OCI-M1 (cell line): ENCODE results near the gene MARVELD3.
"Not testable (repeated sequence)": the region's sequence is repeated elsewhere in the genome, so short reads cannot be mapped to it uniquely, and the experiment has no call there.

Experiments
- DNase-seq: peaks from one replicate; lab custom pipeline; 2025; lab: John Stamatoyannopoulos, UW

Gene MARVELD3

DNA sequence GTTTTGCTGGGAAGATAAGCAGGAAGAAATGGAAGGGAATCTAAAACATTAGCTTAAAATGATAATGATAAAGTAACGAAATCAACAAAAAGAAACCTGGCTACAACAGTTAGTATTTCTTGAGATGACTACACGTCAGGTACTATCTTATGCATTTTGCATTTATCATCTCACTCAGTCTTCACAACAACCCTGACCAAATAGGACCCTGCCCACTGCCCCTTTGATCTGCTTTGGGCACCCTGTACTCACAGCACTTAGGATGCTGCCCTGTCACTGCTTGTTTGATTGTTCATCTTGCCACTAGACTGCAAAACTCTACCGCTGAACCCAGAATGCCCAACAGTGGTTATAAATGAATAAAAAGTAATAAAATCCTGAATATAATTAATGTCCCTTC lies 45.2 kb downstream of the MARVELD3 start:
- DNase-seq = no peak

DNA sequence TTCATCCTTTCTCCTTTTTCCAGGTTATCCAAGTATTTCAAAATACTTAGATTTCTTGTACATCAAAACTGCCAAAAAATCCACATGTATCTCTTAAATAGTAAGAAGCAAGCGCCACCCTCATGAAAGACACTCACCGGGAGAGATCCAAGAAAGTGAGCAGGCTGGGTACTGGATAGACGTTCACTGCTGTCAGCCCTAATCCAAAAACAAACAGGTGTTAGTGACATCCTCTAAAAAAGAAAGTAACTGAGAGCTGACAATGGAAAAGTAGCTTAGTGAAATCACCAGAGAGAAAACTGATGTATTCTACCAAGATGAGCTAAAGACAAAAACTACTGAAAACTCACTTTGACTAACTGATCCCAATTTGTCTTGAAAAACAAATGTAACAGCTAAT lies 46.1 kb downstream of the MARVELD3 start:
- DNase-seq = no peak

DNA sequence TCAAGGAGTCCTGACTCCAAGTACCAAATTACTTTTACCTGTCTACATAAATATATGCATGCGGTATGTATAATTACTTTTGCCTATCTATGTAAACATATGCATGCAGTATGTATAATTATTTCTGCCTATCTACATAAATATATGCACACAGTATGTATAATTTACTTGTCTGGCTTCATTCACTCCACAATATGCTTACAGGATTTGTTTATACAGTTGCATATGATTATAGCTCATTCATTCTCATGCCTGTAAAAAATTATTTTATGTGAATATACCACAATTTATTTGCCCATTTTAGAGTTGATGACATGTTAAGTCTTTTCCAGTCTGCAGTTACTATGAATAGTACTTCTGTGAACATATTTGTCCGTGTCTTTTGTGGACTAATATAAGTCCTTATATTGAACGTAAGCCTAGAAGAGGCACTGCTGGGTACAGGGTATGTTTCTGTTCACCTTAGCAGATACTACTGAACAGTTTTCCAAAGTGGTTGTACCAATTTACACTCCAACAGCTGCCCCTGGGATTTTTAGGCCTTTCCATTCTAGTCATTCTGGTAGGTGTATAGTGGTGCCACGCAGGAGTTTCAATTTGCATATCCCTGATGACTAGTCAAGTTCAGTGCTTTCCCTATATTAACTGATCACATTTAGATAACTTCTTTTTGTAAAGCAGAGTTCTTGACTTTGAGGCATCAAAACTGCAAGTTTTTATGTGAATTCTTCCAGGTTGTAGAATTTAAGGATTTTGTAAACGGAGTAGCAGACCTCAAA lies 47.0 kb downstream of the MARVELD3 start:
- no peak for DNase-seq

DNA sequence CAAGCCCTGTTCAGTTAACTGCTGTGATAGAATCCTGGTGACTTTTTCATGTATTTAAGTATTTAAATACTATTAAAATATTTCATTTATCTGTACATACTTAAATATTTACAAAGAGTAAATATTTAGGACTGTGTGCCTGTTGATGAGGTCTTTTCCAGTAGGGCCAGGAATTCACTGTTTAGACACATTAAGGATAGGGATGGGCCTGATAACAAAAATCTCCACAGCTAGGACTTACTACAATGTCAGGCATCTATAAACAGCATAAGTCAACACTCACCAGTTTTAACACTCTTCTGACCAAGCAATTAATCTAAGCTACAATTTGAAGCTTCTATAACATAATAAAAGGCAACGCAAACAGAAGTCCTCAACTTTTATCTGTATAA lies 47.6 kb downstream of the MARVELD3 start:
- DNase-seq = no peak

DNA sequence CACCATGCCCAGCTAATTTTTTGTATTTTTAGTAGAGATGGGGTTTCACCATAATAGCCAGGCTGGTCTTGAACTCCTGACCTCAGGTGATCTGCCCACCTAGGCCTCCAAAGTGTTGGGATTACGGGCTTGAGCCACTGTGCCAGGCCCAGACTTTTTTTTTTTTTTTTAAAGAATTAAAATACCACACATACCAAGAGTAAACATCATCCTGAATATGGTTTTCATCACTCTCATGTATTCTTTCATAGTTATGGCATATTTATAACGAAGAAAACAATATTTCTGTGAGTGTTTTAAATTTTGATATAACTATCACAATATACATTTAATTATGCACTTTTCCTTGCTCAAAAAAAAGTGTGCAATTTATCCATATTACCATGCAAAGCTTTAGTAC lies 48.2 kb downstream of the MARVELD3 start:
- no peak for DNase-seq

DNA sequence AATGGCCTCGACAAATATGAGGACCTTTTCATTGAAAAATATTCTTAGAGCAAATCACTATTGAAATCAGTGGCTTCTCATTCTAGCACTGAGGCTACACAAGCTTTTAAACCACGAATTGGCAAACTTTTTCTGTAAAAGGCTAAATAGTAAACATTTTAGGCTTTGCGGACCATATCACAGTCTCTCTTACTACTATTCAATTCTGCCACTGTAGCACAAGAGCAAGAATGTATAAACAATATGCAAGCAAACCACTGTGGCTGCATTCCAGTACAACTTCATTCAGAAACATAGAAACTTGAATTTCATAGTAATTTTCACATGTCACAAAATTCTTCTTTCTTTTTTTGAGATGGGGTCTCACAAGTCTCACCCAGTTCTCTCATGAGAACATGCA lies 49.4 kb downstream of the MARVELD3 start:
- DNase-seq = no peak

DNA sequence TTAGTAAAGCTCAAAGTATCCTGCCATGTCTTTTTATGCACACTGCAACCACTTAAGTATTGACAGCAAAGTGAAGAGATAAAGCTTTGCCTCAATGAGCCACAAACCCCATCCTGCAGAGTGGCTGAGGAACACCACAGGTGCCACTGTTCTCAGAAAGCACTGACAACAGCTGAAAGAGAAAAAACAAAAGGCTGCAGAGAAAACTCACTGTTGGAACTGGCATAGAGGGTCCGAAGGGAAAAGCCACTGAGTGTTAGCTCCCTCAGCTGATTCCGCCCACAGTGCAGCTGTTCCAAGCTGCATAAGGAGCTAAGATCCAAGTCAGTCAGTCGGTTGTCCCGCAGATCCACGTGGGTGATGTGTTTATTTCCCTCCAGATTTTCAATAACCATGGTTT lies 50.3 kb downstream of the MARVELD3 start:
- no peak for DNase-seq

DNA sequence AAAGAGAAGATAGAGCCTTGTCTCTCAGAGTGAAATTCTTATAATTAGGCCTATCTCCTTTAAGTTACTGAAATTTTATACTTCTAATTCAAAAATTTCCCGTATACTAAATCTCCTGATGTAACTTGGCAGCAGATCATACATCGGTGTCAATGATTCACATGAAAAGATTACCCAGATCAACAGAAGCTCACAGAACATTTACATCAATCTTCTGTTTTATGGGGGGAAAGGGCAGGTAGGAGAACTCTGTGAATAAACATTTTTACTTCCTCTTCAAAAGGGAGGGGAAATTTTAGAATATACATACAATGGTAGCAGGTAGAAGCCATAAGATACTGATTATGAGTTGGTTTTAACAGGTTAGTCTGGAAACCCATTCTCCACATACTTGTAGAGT lies 55.4 kb downstream of the MARVELD3 start:
- DNase-seq = no peak

DNA sequence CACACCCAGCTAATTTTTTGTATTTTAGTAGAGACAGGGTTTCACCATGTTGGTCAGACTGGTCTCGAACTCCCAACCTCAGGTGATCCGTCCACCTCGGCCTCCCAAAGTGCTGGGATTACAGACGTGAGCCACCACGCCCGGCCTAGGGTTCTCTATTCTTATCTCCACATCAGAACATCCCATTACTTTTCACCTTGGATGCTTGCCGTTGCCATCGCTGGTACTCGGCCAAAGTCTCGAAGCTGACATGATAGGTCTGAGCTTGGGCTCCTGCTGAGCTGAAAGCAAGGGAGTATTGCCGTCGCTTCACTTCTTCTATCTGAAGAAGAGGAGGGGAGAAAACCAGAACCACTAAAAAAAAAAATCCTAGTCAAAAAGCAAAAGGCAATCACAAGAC lies 58.3 kb downstream of the MARVELD3 start:
- not testable (repeated sequence) for DNase-seq
